Hepatocyte (in vitro differentiated cells): ENCODE data around the gene ADAP1. TPM values are rescaled to one million over a fixed set of nuclear protein-coding genes. Genes with fewer than 3 reads are reported as not detected.

ENCODE experiments used
- DNase-seq: peaks from one replicate; pipeline ENCODE4 v3.0.0-alpha.2; 2016; ENCODE audit warnings: low spot score
- H2AFZ ChIP-seq: fragments of 200-600 bp; sonication (generic); 2 replicates; pipeline ENCODE4 v1.6.0; 2016; ENCODE audit warnings: antibody characterized with exemption, mild to moderate bottlenecking
- H3K27ac ChIP-seq: fragments of 200-600 bp; sonication (generic); 2 replicates; pipeline ENCODE4 v1.5.1; 2016; ENCODE audit warnings: mild to moderate bottlenecking
- H3K27me3 ChIP-seq: fragments of 200-600 bp; sonication (generic); 2 replicates; pipeline ENCODE4 v1.6.1; 2016
- H3K36me3 ChIP-seq: fragments of 200-600 bp; sonication (generic); replicated peaks from 2 replicates; pipeline ENCODE4 v1.5.1; 2016; ENCODE audit warnings: low read depth; ENCODE audit not compliant: insufficient read depth
- H3K4me1 ChIP-seq: fragments of 200-600 bp; sonication (generic); 2 replicates; pipeline ENCODE4 v1.5.1; 2016; ENCODE audit warnings: mild to moderate bottlenecking, moderate library complexity; ENCODE audit not compliant: insufficient read depth
- H3K4me2 ChIP-seq: fragments of 200-600 bp; sonication (generic); 2 replicates; pipeline ENCODE4 v1.6.0; 2016
- H3K4me3 ChIP-seq: fragments of 200-600 bp; sonication (generic); 2 replicates; pipeline ENCODE4 v1.5.1; 2016; ENCODE audit warnings: mild to moderate bottlenecking
- H3K79me2 ChIP-seq: fragments of 200-600 bp; sonication (generic); 2 replicates; pipeline ENCODE4 v1.6.0; 2017; ENCODE audit warnings: mild to moderate bottlenecking
- H3K9me2 ChIP-seq: fragments of 200-600 bp; sonication (generic); replicated peaks from 2 replicates; pipeline ENCODE4 v1.6.0; 2017; ENCODE audit warnings: mild to moderate bottlenecking; ENCODE audit not compliant: insufficient read depth
- H3K9me3 ChIP-seq: fragments of 200-600 bp; sonication (generic); 2 replicates; pipeline ENCODE4 v1.5.1; 2016; ENCODE audit warnings: low read depth, mild to moderate bottlenecking
- H4K20me1 ChIP-seq: fragments of 200-600 bp; sonication (generic); 2 replicates; pipeline ENCODE4 v1.6.0; 2016; ENCODE audit warnings: mild to moderate bottlenecking; ENCODE audit not compliant: insufficient read depth, poor library complexity, severe bottlenecking
- CTCF ChIP-seq: fragments of 200-600 bp; sonication (generic); IDR thresholded peaks from 2 replicates; pipeline ENCODE4 v1.5.1; 2016; ENCODE audit warnings: antibody characterized with exemption, mild to moderate bottlenecking; ENCODE audit not compliant: poor library complexity
- EZH2 ChIP-seq: fragments of 200-600 bp; sonication (generic); IDR thresholded peaks from 2 replicates; pipeline ENCODE4 v1.6.1; 2016; ENCODE audit warnings: antibody characterized with exemption, mild to moderate bottlenecking, borderline replicate concordance
- EZH2phosphoT487 ChIP-seq: fragments of 200-600 bp; sonication (generic); IDR thresholded peaks from one replicate; pipeline ENCODE4 v1.6.1; 2018; ENCODE audit warnings: antibody characterized with exemption, mild to moderate bottlenecking, low read depth, moderate library complexity; ENCODE audit not compliant: unreplicated experiment, severe bottlenecking
- WGBS: methylation state at CpG from one replicate; pipeline ENCODE4 v1.1.6; 2016; ENCODE audit warnings: low lambda C conversion rate; ENCODE audit errors: missing lambda C conversion rate; 5-methylcytosine and 5-hydroxymethylcytosine counted together
- polyA plus RNA-seq: library from polyadenylated mRNA; unstranded; fragments of >200 nt; fragmentation: Nextera tagmentation; extraction: Ambion mirVana; gene quantifications from 2 replicates; pipeline ENCODE4 v1.2.1, GENCODE V29; 2016
- total RNA-seq: library from RNA; depleted of rRNA; stranded (reverse); fragments of >200 nt; gene quantifications from 2 replicates; pipeline ENCODE4 v1.2.3, GENCODE V29; 2014

The ADAP1 gene
- total and polyA plus RNA-seq, 2 experiments from 2014 or later: 25.6 to 35.7 TPM

GRCh38 chr7:891291-891690 lies 63.2 kb downstream of the ADAP1 start:
- no peak overlapping the region for H3K27ac ChIP-seq
- H2AFZ ChIP-seq: no peak overlapping the region
- no peak overlapping the region for H3K4me3 ChIP-seq
- H3K79me2 ChIP-seq: peaks cover 32% of the 10 kb centered on the region
- no peaks in the 10 kb centered on the region for H3K9me3 ChIP-seq
- no peak overlapping the region for H3K4me2 ChIP-seq
- H3K9me2 ChIP-seq: no peaks in the 10 kb centered on the region
- H3K27me3 ChIP-seq: no peaks in the 10 kb centered on the region
- WGBS: 94% methylated on average over 26 of the region's 29 CpGs
- no peaks in the 10 kb centered on the region for H3K36me3 ChIP-seq
- no peak for DNase-seq
- peaks cover 35% of the 10 kb centered on the region for H4K20me1 ChIP-seq
- no peaks in the 10 kb centered on the region for H3K4me1 ChIP-seq
- TF ChIP-seq EZH2phosphoT487: no peak

GRCh38 chr7:890868-891267 lies 63.6 kb downstream of the ADAP1 start:
- H3K4me3 ChIP-seq: no peak overlapping the region
- no peaks in the 10 kb centered on the region for H3K9me3 ChIP-seq
- WGBS: 95% methylated on average over 15 of the region's 15 CpGs
- DNase-seq: no peak
- no peaks in the 10 kb centered on the region for H3K36me3 ChIP-seq
- H3K9me2 ChIP-seq: no peaks in the 10 kb centered on the region
- no peak overlapping the region for H3K27ac ChIP-seq
- H3K4me1 ChIP-seq: no peaks in the 10 kb centered on the region
- H3K79me2 ChIP-seq: peaks cover 36% of the 10 kb centered on the region
- H3K4me2 ChIP-seq: no peak overlapping the region
- TF ChIP-seq EZH2phosphoT487 (no peak), CTCF (no peak), EZH2 (no peak)
- peaks cover 40% of the 10 kb centered on the region for H4K20me1 ChIP-seq
- H3K27me3 ChIP-seq: no peaks in the 10 kb centered on the region
- no peak overlapping the region for H2AFZ ChIP-seq

GRCh38 chr7:889391-889790 lies 65.1 kb downstream of the ADAP1 start:
- no peak for DNase-seq
- no peaks in the 10 kb centered on the region for H3K4me1 ChIP-seq
- H3K27me3 ChIP-seq: no peaks in the 10 kb centered on the region
- no peaks in the 10 kb centered on the region for H3K36me3 ChIP-seq
- H3K4me2 ChIP-seq: no peak overlapping the region
- H3K4me3 ChIP-seq: no peak overlapping the region
- 94% methylated on average over 13 of the region's 18 CpGs for WGBS
- no peaks in the 10 kb centered on the region for H3K9me2 ChIP-seq
- no peak overlapping the region for H3K27ac ChIP-seq
- TF ChIP-seq CTCF (no peak), EZH2phosphoT487 (no peak), EZH2 (no peak)
- H3K79me2 ChIP-seq: peaks cover 51% of the 10 kb centered on the region
- peaks cover 54% of the 10 kb centered on the region for H4K20me1 ChIP-seq
- H2AFZ ChIP-seq: no peak overlapping the region
- no peaks in the 10 kb centered on the region for H3K9me3 ChIP-seq

- Histone ChIP-seq H3K27me3 (no peaks in the 10 kb centered on the region), H3K4me2 (no peak overlapping the region), H3K36me3 (no peaks in the 10 kb centered on the region), H3K79me2 (peaks cover 55% of the 10 kb centered on the region), H3K27ac (no peak overlapping the region), H4K20me1 (peaks cover 58% of the 10 kb centered on the region), H3K9me2 (no peaks in the 10 kb centered on the region), H3K4me1 (no peaks in the 10 kb centered on the region), H3K4me3 (no peak overlapping the region), H3K9me3 (no peaks in the 10 kb centered on the region), H2AFZ (no peak overlapping the region)
- TF ChIP-seq CTCF (no peak), EZH2phosphoT487 (no peak), EZH2 (no peak)
- WGBS: 95% methylated on average over 15 of the region's 15 CpGs
- DNase-seq: no peak
Observed at GRCh38 chr7:889025-889390, 65.5 kb downstream of the ADAP1 start.
